Subcutaneous abdominal adipose tissue (tissue), 5 donors: Measurements from ENCODE around the gene ATOH7.
"Not testable (repeated sequence)": the region's sequence is repeated elsewhere in the genome, so short reads cannot be mapped to it uniquely, and the experiment has no call there.

Source experiments
- H3K27ac ChIP-seq: one replicate; pipeline ENCODE4 v1.7.0; 2013; ENCODE audit warnings: low read depth, mild to moderate bottlenecking, inconsistent platforms, low read length, moderate library complexity
- H3K27me3 ChIP-seq, 5 donors: one replicate each; pipeline ENCODE4 v1.7.0; 2013; ENCODE audit warnings: low read length in 5 of 5, inconsistent platforms in 1 of 5; ENCODE audit not compliant: control insufficient read depth in 5 of 5, insufficient read depth in 4 of 5
- H3K36me3 ChIP-seq, 5 donors: one replicate each; pipeline ENCODE4 v1.7.0; 2013; ENCODE audit warnings: low read length in 5 of 5; ENCODE audit not compliant: control insufficient read depth in 5 of 5, insufficient read depth in 5 of 5
- H3K4me1 ChIP-seq, 5 donors: one replicate each; pipeline ENCODE4 v1.7.0; 2013; ENCODE audit warnings: low read length in 5 of 5, mild to moderate bottlenecking in 3 of 5, moderate library complexity in 1 of 5; ENCODE audit not compliant: control insufficient read depth in 5 of 5, insufficient read depth in 5 of 5
- H3K4me3 ChIP-seq, 5 donors: one replicate each; pipeline ENCODE4 v1.7.0; 2013; ENCODE audit warnings: low read length in 5 of 5, low read depth in 1 of 5
- H3K9ac ChIP-seq, 5 donors: one replicate each; pipeline ENCODE4 v1.7.0; 2013; ENCODE audit warnings: low read length in 5 of 5, mild to moderate bottlenecking in 4 of 5, moderate library complexity in 3 of 5
- H3K9me3 ChIP-seq, 5 donors: one replicate each; pipeline ENCODE4 v1.7.0; 2013; ENCODE audit warnings: low read length in 5 of 5; ENCODE audit not compliant: control insufficient read depth in 5 of 5
- donor health status: healthy.
- donor health status: healthy.
- donor health status: healthy.
- donor health status: healthy.
- donor health status: healthy.

Gene ATOH7

DNA sequence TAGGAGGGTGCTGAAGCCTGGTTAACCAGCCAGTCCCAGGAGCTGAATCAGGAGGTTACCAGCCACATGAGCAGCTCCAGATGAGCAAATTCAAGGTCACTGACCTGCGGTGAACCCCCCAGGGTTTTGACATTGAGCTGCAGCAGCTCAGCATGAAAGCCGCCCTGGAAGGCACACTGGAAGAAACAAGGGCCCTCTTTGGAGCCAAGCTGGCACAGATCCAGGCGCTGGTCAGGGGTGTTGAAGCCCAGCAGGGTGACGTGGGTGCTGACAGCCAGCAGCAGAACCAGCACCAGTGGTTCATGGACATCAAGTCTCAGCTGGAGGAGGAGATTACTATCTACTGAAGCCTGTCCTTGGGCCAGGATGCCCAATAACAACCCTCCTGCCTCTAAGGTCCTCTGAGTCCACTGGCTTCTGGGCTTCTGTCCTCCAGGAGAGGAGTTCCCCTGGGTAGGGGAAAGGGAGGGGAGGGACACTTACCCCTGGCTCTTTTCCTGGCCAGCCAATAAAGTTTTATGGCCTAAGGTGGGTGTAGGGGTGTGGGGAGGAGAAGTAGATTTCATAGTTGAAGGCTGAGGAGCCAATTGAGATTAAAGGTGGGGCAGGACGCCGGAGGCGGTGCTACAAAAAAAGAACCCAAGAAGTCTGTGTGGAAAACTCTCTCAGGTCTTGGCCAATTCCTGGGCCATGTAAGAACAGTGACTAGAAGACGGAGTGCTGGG, 29.4 kb upstream of the ATOH7 start:
- no peak overlapping the region for H3K4me3 ChIP-seq
- no peaks in the 10 kb centered on the region for H3K27me3 ChIP-seq
- no peak overlapping the region for H3K9ac ChIP-seq
- peaks cover 0 to 4% (median 0%) of the 10 kb centered on the region in 5 donors for H3K9me3 ChIP-seq
- no peaks in the 10 kb centered on the region for H3K36me3 ChIP-seq
- H3K4me1 ChIP-seq, result peaks cover 0 to 7% (median 0%) of the 10 kb centered on the region in 5 donors
- H3K27ac ChIP-seq, result no peak overlapping the region

- H3K4me1 ChIP-seq, result peaks cover 0 to 7% (median 0%) of the 10 kb centered on the region in 5 donors
- no peak overlapping the region for H3K9ac ChIP-seq
- H3K9me3 ChIP-seq, result no peaks in the 10 kb centered on the region
- no peaks in the 10 kb centered on the region for H3K27me3 ChIP-seq
- H3K27ac ChIP-seq, result no peak overlapping the region
- no peaks in the 10 kb centered on the region for H3K36me3 ChIP-seq
- no peak overlapping the region for H3K4me3 ChIP-seq
These were observed 21.4 kb upstream of the ATOH7 start for GRCh38 chr10:68253346-68253745.

- Histone ChIP-seq H3K36me3 (no peaks in the 10 kb centered on the region), H3K27me3 (no peaks in the 10 kb centered on the region), H3K9ac (no peak overlapping the region), H3K4me1 (no peaks in the 10 kb centered on the region), H3K9me3 (no peaks in the 10 kb centered on the region), H3K4me3 (no peak overlapping the region), H3K27ac (no peak overlapping the region)
These were observed 19.9 kb upstream of the ATOH7 start for GRCh38 chr10:68251625-68252495.

GRCh38 chr10:68251151-68251550, 19.2 kb upstream of the ATOH7 start:
- no peaks in the 10 kb centered on the region for H3K4me1 ChIP-seq
- no peaks in the 10 kb centered on the region for H3K36me3 ChIP-seq
- H3K27me3 ChIP-seq, result no peaks in the 10 kb centered on the region
- H3K9me3 ChIP-seq, result no peaks in the 10 kb centered on the region
- no peak overlapping the region for H3K9ac ChIP-seq
- no peak overlapping the region for H3K27ac ChIP-seq
- no peak overlapping the region for H3K4me3 ChIP-seq

GRCh38 chr10:68249297-68249696, 17.4 kb upstream of the ATOH7 start:
- Histone ChIP-seq H3K4me1 (no peaks in the 10 kb centered on the region), H3K9ac (no peak overlapping the region), H3K27me3 (no peaks in the 10 kb centered on the region), H3K9me3 (no peaks in the 10 kb centered on the region), H3K4me3 (no peak overlapping the region), H3K36me3 (no peaks in the 10 kb centered on the region), H3K27ac (no peak overlapping the region)

GRCh38 chr10:68247931-68248330, 16.0 kb upstream of the ATOH7 start:
- Histone ChIP-seq H3K27me3 (no peaks in the 10 kb centered on the region), H3K36me3 (no peaks in the 10 kb centered on the region), H3K9ac (no peak overlapping the region), H3K4me3 (no peak overlapping the region), H3K27ac (no peak overlapping the region), H3K9me3 (no peaks in the 10 kb centered on the region), H3K4me1 (no peaks in the 10 kb centered on the region)

- not testable (repeated sequence) for H3K27me3 ChIP-seq, H3K4me3 ChIP-seq, H3K27ac ChIP-seq, H3K36me3 ChIP-seq, H3K9ac ChIP-seq, H3K4me1 ChIP-seq, H3K9me3 ChIP-seq
These were observed 14.5 kb upstream of the ATOH7 start for GRCh38 chr10:68246397-68246796.

- Histone ChIP-seq H3K27ac (no peak overlapping the region), H3K4me3 (no peak overlapping the region), H3K27me3 (peaks cover 0 to 2% (median 0%) of the 10 kb centered on the region in 5 donors), H3K4me1 (no peaks in the 10 kb centered on the region), H3K9me3 (no peaks in the 10 kb centered on the region), H3K9ac (no peak overlapping the region), H3K36me3 (no peaks in the 10 kb centered on the region)
These were observed 10.1 kb upstream of the ATOH7 start for GRCh38 chr10:68242051-68242450.

- H3K9me3 ChIP-seq, result no peaks in the 10 kb centered on the region
- H3K27ac ChIP-seq, result no peak overlapping the region
These were observed 7.8 kb upstream of the ATOH7 start for GRCh38 chr10:68239596-68240150.

DNA sequence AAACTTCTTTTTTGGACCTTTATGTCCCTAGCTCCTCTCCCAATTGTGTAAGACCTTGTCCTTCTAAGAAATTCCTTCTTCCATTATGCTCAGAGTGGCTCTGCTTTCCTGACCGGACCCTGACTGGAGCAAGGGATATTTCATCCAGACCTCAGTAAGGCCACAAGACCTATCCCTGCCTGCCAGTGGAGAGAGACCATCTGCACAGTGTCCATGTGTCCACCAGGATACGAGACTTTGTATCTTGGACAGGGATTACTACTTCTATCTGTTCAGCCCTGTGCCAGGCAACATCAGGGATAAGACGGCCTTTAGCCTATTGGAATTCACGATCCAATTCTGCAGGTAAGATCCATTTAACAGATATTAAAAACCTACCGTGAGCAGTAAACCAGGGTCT, 7.2 kb upstream of the ATOH7 start:
- Histone ChIP-seq H3K9me3 (no peaks in the 10 kb centered on the region), H3K27me3 (peaks cover 0 to 3% (median 0%) of the 10 kb centered on the region in 5 donors), H3K9ac (no peak overlapping the region)

More at GRCh38 chr10:68239596-68240150, 7.8 kb upstream of the ATOH7 start:
- no peaks in the 10 kb centered on the region for H3K36me3 ChIP-seq
- no peak overlapping the region for H3K9ac ChIP-seq
- peaks cover 0 to 3% (median 0%) of the 10 kb centered on the region in 5 donors for H3K27me3 ChIP-seq
- no peak overlapping the region for H3K4me3 ChIP-seq
- H3K4me1 ChIP-seq, result no peaks in the 10 kb centered on the region

More for the DNA sequence above, 7.2 kb upstream of the ATOH7 start:
- Histone ChIP-seq H3K4me1 (no peaks in the 10 kb centered on the region), H3K27ac (no peak overlapping the region), H3K36me3 (no peaks in the 10 kb centered on the region), H3K4me3 (no peak overlapping the region)
